GM23338 (cell line): Measurements from ENCODE around the gene SHISAL1.

Experiments
- CREB1 ChIP-seq: fragments of 250-450 bp; sonication (Bioruptor Pico); IDR thresholded peaks from 2 replicates; pipeline ENCODE4 v1.5.0; 2020; ENCODE audit warnings: low read depth, mild to moderate bottlenecking, moderate library complexity
- EZH2phosphoT487 ChIP-seq: fragments of 200-600 bp; sonication (generic); IDR thresholded peaks from one replicate; pipeline ENCODE4 v1.8.1; 2018; ENCODE audit warnings: antibody characterized with exemption; ENCODE audit not compliant: unreplicated experiment
- POLR2AphosphoS5 ChIP-seq: IDR thresholded peaks from 2 replicates; pipeline ENCODE4 v1.6.1; 2016; ENCODE audit warnings: antibody characterized with exemption, low read depth
- TF ChIP-seq, protein P1 (sequence below), 2 experiments: fragments of 200-600 bp in 1 of 2; sonication (generic) in 1 of 2; conservative IDR thresholded peaks; 2 replicates each; pipeline versions ENCODE4 v1.5.1 to v1.6.1; 2016 to 2017; ENCODE audit warnings: antibody characterized with exemption in 2 of 2, low read depth in 2 of 2, mild to moderate bottlenecking in 2 of 2, moderate library complexity in 1 of 2

DNA sequence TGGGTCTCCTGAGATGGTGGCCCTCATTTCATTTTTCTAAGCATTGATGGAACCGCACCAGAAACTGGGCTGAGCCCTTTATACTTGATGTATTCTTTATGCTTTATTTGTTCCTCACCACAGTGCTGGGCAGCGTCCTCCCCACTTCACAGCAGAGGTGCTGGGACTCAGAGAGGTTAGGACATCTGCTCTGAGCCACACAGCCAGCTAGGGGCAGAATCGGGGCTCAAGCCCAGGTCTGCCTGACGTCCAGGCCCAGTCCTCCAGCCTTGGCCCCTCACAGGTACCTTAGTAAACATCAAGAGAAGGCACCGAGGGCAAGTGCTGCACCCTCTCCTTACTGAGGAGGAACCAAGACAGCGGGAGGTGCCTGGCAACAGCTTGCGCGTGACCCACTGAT is 20.2 kb upstream of the SHISAL1 start:
- TF ChIP-seq, protein P1, sequence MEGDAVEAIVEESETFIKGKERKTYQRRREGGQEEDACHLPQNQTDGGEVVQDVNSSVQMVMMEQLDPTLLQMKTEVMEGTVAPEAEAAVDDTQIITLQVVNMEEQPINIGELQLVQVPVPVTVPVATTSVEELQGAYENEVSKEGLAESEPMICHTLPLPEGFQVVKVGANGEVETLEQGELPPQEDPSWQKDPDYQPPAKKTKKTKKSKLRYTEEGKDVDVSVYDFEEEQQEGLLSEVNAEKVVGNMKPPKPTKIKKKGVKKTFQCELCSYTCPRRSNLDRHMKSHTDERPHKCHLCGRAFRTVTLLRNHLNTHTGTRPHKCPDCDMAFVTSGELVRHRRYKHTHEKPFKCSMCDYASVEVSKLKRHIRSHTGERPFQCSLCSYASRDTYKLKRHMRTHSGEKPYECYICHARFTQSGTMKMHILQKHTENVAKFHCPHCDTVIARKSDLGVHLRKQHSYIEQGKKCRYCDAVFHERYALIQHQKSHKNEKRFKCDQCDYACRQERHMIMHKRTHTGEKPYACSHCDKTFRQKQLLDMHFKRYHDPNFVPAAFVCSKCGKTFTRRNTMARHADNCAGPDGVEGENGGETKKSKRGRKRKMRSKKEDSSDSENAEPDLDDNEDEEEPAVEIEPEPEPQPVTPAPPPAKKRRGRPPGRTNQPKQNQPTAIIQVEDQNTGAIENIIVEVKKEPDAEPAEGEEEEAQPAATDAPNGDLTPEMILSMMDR (conservative IDR thresholded peaks at IDR 0.05; ENCODE audit: low read depth in 2 of 2): no peak
- no peak for TF ChIP-seq EZH2phosphoT487
- TF ChIP-seq POLR2AphosphoS5: no peak
- TF ChIP-seq CREB1: no peak
